Heart left ventricle (tissue), 16 donors: ENCODE data around the gene GPANK1. TPM values are rescaled to one million over a fixed set of nuclear protein-coding genes. Genes with fewer than 3 reads are reported as not detected.
"Not testable (repeated sequence)": the region's sequence is repeated elsewhere in the genome, so short reads cannot be mapped to it uniquely, and the experiment has no call there.

Experiments
- ATAC-seq, 4 donors: fragments of 200-7000 bp; cut with Tn5 transposase; one replicate each; pipeline ENCODE4 v1.9.1; 2020 to 2022; ENCODE audit warnings: moderate library complexity in 4 of 4, mild to moderate bottlenecking in 3 of 4, moderate number of reproducible peaks in 1 of 4
- DNase-seq, 5 donors: peaks; one replicate each; pipeline ENCODE4 v3.0.0-alpha.2; 2020
- H3K27ac ChIP-seq, 12 donors: fragments of 200-600 bp; sonication (generic) in 4 of 12; one replicate each; pipeline versions ENCODE4 v1.5.0 to v1.8.0; 2016 to 2022; ENCODE audit warnings: mild to moderate bottlenecking in 2 of 12
- H3K27me3 ChIP-seq, 9 donors: fragments of 200-600 bp; sonication (generic) in 2 of 9; one replicate each; pipeline versions ENCODE4 v1.5.1 to v1.8.0; 2016 to 2022; ENCODE audit warnings: mild to moderate bottlenecking in 3 of 9
- H3K36me3 ChIP-seq, 9 donors: fragments of 200-600 bp; sonication (generic) in 2 of 9; one replicate each; pipeline versions ENCODE4 v1.5.0 to v1.8.0; 2018 to 2022; ENCODE audit warnings: mild to moderate bottlenecking in 2 of 9
- H3K4me1 ChIP-seq, 12 donors: fragments of 200-600 bp; sonication (generic) in 4 of 12; one replicate each; pipeline versions ENCODE4 v1.5.0 to v1.8.0; 2016 to 2022; ENCODE audit warnings: mild to moderate bottlenecking in 3 of 12
- H3K4me3 ChIP-seq, 12 donors: fragments of 200-600 bp; sonication (generic) in 4 of 12; one replicate each; pipeline versions ENCODE4 v1.5.0 to v1.8.0; 2017 to 2022; ENCODE audit warnings: mild to moderate bottlenecking in 9 of 12, moderate library complexity in 4 of 12
- H3K9me3 ChIP-seq, 12 donors: fragments of 200-600 bp; sonication (generic) in 4 of 12; one replicate each; pipeline versions ENCODE4 v1.5.0 to v1.8.0; 2016 to 2022; ENCODE audit warnings: mild to moderate bottlenecking in 1 of 12
- POLR2A ChIP-seq, 2 donors: fragments of 450-650 bp; IDR thresholded peaks; one replicate each; pipeline ENCODE4 v1.6.1; 2017; ENCODE audit warnings: antibody characterized with exemption in 2 of 2, mild to moderate bottlenecking in 2 of 2, moderate library complexity in 2 of 2
- WGBS, 4 donors: extraction: QIAGEN DNeasy Blood & Tissue Kit in 2 of 4; methylation state at CpG; one replicate each; pipeline versions ENCODE4 v1.1.5 to v1.1.7; 2013 to 2018; 5-methylcytosine and 5-hydroxymethylcytosine counted together
- intact Hi-C, 10 donors: fragments of 100-400 bp; cut with DNase I; formaldehyde crosslinking; loops; one replicate each; pipeline versions ENCODE4 v1.11.1 to v1.14.2; 2022
- polyA plus RNA-seq, 2 donors: library from polyadenylated mRNA; stranded (reverse); fragments of 200-250 nt; gene quantifications; one replicate each; pipeline ENCODE4 v1.2.3, GENCODE V29; 2013
- total RNA-seq, 9 donors: library from RNA; depleted of rRNA in 2 of 9; stranded (reverse); fragments of >200 nt in 2 of 9; fragmentation: NEBNext Ultra II Directional in 3 of 9; extraction: Animal tissue kit (Norgen Biotek cat#: 25700) in 3 of 9; gene quantifications; one replicate each; pipeline versions ENCODE4 v1.1.0 to v1.2.4, GENCODE V29; 2016 to 2023
- TF ChIP-seq, protein P1 (sequence below), 12 donors: fragments of 200-600 bp; sonication (generic) in 4 of 12; IDR thresholded peaks; one replicate each; pipeline versions ENCODE4 v1.5.0 to v1.8.0; 2018 to 2022; ENCODE audit warnings: antibody characterized with exemption in 12 of 12, mild to moderate bottlenecking in 5 of 12
- donor health status: ischemic (EF 13 %, LVEDD 7.1; RV severe dilation, severe dysfunction).
- donor health status: healthy with polysubstance abuse.
- donor health status: DM: no; HTN: yes; CAD: no.
- donor health status: DM: no; HTN: no; CAD: no.
- donor health status: ischemic (EF 25% LVEDD 6.9; RV normal size, moderate dysfunction).
- donor health status: ischemic (EF 25% LVEDD 5.7; RV mildly dilated, moderate dysfunction).
- donor health status: healthy.
- donor health status: DM: yes; HTN: yes; CAD: no.
- donor health status: ischemic (EF 35%, LVEDD 5.7; RV mildly dilated, moderate dysfunction).
- donor health status: nonischemic (EF 11% LVEDD 7.7; RV severe dilation, severe dysfunction).
- donor health status: DM: yes; HTN: yes; CAD: no.
- donor health status: PGD.
- donor health status: ischemic (EF 29% LVEDD 5.4; RV normal size, mild dysfunction).
- donor health status: nonischemic (EF 23%, LVEDD 6.1; RV moderate dilation, normal function).

The GPANK1 gene
- total and polyA plus RNA-seq, 11 donors, result 15.9 to 29.8 (median 19.5) TPM

DNA sequence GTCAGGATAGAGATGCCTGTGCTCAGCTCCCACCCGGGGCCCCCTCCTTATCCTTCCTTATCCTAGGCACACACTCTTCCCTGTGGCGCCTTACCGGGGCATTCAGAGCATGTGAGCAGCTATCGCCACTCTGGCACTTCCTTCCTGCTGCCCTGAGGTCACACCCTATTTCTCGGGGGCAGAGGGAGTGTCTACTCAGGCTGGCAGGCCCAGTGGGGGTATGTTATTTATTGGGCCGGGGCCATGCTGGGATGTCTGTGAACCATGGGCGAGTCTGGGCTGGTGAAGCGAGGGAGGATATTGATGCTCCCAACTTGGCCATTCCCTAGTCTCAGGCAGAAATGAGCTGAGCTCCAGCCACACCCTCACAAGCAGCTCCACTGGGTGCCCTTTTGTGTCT, 46.4 kb upstream of the GPANK1 start:
- WGBS, 4 donors, result 48 to 56% (median 54%) methylated on average over 8 of the region's 8 CpGs
- no peak overlapping the region for H3K27ac ChIP-seq
- ATAC-seq, result peak in 2 of 4 donors; percentile 36 to 51
- no peaks in the 10 kb centered on the region for H3K27me3 ChIP-seq
- H3K9me3 ChIP-seq, result no peaks in the 10 kb centered on the region
- TF ChIP-seq POLR2A (IDR thresholded peaks at IDR 0.05), result no peak
- TF ChIP-seq, protein P1, sequence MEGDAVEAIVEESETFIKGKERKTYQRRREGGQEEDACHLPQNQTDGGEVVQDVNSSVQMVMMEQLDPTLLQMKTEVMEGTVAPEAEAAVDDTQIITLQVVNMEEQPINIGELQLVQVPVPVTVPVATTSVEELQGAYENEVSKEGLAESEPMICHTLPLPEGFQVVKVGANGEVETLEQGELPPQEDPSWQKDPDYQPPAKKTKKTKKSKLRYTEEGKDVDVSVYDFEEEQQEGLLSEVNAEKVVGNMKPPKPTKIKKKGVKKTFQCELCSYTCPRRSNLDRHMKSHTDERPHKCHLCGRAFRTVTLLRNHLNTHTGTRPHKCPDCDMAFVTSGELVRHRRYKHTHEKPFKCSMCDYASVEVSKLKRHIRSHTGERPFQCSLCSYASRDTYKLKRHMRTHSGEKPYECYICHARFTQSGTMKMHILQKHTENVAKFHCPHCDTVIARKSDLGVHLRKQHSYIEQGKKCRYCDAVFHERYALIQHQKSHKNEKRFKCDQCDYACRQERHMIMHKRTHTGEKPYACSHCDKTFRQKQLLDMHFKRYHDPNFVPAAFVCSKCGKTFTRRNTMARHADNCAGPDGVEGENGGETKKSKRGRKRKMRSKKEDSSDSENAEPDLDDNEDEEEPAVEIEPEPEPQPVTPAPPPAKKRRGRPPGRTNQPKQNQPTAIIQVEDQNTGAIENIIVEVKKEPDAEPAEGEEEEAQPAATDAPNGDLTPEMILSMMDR (IDR thresholded peaks at IDR 0.05), result no peak
- H3K4me3 ChIP-seq, result no peak overlapping the region
- peaks cover 0 to 11% (median 0%) of the 10 kb centered on the region in 12 donors for H3K4me1 ChIP-seq
- no peak for DNase-seq
- intact Hi-C loops, result no loop called here
- no peaks in the 10 kb centered on the region for H3K36me3 ChIP-seq

DNA sequence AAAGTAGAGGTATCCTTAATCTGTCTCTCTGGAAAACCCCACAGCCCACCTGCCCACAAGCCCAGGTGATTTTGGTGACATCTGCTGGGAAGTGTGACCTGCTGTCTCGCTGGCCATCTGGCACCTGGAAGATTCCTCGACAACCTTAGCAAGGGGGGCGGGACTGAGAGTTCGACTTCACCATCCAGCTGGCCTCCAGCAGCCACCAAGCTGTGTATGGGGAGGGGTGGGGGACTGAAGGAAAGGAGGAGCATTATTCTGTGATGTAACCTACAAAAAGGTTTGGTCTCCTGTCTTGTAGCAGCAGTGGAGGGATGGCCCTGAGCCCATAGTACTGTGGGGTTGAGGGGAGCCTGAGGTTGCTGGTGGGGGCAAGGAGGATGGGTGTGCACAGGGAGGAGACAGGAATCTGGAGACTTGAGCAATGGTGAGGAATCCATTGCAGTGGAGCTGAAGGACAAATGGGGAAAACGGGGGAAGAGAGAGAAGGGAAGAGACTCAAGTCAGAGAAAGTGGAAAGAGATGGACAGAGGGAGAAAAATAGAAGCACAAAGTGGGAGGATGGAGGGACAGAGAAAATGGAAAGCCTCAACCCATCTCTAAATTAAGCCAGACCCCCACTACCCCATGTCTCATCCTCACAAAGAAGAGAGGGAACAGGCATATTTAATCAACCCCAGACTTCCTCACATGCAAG, 45.9 kb upstream of the GPANK1 start:
- TF ChIP-seq, protein P1 (IDR thresholded peaks at IDR 0.05), result no peak
- TF ChIP-seq POLR2A (IDR thresholded peaks at IDR 0.05), result no peak
- Histone ChIP-seq H3K9me3 (no peaks in the 10 kb centered on the region), H3K27me3 (no peaks in the 10 kb centered on the region), H3K27ac (no peak overlapping the region), H3K4me1 (peaks cover 0 to 11% (median 0%) of the 10 kb centered on the region in 12 donors), H3K36me3 (no peaks in the 10 kb centered on the region), H3K4me3 (no peak overlapping the region)
- 53 to 63% (median 59%) methylated on average over 5 of the region's 5 CpGs for WGBS, 4 donors
- DNase-seq (no peak), ATAC-seq (no peak)
- intact Hi-C loops, result no loop called here

DNA sequence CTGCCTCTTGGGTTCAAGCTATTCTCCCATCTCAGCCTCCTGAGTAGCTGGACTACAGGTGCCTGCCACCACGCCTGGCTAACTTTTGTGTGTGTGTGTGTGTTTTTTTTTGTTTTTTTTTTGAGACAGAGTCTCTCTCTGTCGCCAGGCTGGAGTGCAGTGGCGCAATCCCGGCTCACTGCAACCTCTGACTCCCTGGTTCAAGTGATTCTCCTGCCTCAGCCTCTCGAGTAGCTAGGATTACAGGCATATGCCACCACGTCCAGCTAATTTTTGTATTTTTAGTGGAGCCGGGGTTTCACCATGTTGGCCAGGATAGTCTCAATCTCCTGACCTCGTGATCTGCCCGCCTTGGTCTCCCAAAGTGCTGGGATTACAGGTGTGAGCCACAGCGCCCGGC, 44.4 kb upstream of the GPANK1 start:
- H3K27me3 ChIP-seq, H3K4me3 ChIP-seq, ATAC-seq, intact Hi-C loops, H3K27ac ChIP-seq, DNase-seq, H3K36me3 ChIP-seq, H3K9me3 ChIP-seq: not testable (repeated sequence)
- WGBS, 4 donors, result 90 to 93% (median 91%) methylated on average over 11 of the region's 11 CpGs
- peaks cover 0 to 11% (median 0%) of the 10 kb centered on the region in 12 donors for H3K4me1 ChIP-seq

DNA sequence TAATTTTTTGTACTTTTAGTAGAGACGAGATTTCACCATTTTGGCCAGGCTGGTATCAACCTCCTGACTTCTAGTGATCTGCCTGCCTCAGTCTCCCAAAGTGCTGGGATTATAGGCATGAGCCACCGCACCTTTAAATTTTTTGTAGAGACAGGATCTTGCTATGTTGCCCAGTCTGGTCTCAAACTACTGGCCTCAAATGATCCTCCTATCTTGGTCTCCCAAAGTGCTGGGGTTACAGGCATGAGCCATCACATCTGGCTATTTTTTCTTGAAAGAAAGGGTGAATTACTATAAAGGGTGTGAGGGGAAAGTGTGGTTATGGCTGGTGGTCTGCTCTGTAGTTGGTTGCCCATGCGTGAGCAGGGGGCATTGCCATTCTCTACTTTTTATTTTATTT, 43.4 kb upstream of the GPANK1 start:
- intact Hi-C loops, result no loop called here
- Histone ChIP-seq H3K4me3 (no peak overlapping the region), H3K4me1 (peaks cover 0 to 16% (median 5%) of the 10 kb centered on the region in 12 donors), H3K27ac (no peak overlapping the region), H3K36me3 (no peaks in the 10 kb centered on the region), H3K9me3 (no peaks in the 10 kb centered on the region), H3K27me3 (no peaks in the 10 kb centered on the region)
- TF ChIP-seq, protein P1 (IDR thresholded peaks at IDR 0.05), result no peak
- no peak for TF ChIP-seq POLR2A (IDR thresholded peaks at IDR 0.05)
- WGBS, 4 donors, result 96 to 98% (median 97%) methylated on average over 3 of the region's 3 CpGs
- DNase-seq (no peak), ATAC-seq (no peak)

DNA sequence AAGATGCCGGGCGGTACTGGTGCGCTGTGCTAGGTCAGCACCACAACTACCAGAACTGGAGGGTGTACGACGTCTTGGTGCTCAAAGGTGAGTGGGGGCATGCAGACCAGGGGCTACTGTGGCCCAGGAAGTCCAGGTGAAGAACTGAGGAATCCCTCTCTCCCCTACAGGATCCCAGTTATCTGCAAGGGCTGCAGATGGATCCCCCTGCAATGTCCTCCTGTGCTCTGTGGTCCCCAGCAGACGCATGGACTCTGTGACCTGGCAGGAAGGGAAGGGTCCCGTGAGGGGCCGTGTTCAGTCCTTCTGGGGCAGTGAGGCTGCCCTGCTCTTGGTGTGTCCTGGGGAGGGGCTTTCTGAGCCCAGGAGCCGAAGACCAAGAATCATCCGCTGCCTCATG, 42.9 kb upstream of the GPANK1 start:
- intact Hi-C loops, result no loop called here
- DNase-seq (peak in 1 of 5 donors; percentile 9), ATAC-seq (no peak)
- Histone ChIP-seq H3K36me3 (no peaks in the 10 kb centered on the region), H3K9me3 (no peaks in the 10 kb centered on the region), H3K27me3 (no peaks in the 10 kb centered on the region), H3K4me1 (peaks cover 0 to 16% (median 5%) of the 10 kb centered on the region in 12 donors), H3K27ac (no peak overlapping the region), H3K4me3 (no peak overlapping the region)
- TF ChIP-seq, protein P1 (IDR thresholded peaks at IDR 0.05), result no peak
- TF ChIP-seq POLR2A (IDR thresholded peaks at IDR 0.05), result no peak
- 86 to 100% (median 92%) methylated on average over 2 to 10 of the region's 10 CpGs for WGBS, 4 donors
